ENCODE results near the gene SPEG.
A peak's percentile ranks its signal among the peaks of the same experiment; 100 is the strongest.

Gene SPEG

DNA sequence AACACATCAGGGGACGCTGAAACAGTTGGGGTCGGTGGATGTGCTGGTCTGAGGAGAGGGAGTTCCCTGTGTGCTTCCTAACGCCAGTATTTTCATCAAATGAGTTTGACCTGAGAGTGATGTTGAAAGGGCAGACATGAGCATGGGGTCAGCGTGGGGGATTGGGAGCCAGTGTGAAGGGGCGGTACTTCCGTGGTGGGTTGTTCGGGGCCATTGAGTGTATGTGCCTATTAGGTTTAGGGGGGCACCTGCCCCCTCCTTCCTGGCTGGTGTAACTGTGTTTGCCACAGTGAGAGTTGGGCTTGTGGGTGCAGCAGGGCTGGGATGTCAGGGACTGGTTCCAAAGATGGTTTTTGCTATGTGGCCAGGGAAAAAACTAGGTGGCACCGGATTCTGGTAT is 24.4 kb downstream of the SPEG start:
- H4K20me1 ChIP-seq (ENCODE audit: control insufficient read depth, insufficient read depth, low read depth, low read length) = no peaks in the 10 kb centered on the region
- no peaks in the 10 kb centered on the region for H3K79me2 ChIP-seq (ENCODE audit: control insufficient read depth, low read length)
- H3K36me3 ChIP-seq (ENCODE audit: control insufficient read depth, low read length) = no peaks in the 10 kb centered on the region

DNA sequence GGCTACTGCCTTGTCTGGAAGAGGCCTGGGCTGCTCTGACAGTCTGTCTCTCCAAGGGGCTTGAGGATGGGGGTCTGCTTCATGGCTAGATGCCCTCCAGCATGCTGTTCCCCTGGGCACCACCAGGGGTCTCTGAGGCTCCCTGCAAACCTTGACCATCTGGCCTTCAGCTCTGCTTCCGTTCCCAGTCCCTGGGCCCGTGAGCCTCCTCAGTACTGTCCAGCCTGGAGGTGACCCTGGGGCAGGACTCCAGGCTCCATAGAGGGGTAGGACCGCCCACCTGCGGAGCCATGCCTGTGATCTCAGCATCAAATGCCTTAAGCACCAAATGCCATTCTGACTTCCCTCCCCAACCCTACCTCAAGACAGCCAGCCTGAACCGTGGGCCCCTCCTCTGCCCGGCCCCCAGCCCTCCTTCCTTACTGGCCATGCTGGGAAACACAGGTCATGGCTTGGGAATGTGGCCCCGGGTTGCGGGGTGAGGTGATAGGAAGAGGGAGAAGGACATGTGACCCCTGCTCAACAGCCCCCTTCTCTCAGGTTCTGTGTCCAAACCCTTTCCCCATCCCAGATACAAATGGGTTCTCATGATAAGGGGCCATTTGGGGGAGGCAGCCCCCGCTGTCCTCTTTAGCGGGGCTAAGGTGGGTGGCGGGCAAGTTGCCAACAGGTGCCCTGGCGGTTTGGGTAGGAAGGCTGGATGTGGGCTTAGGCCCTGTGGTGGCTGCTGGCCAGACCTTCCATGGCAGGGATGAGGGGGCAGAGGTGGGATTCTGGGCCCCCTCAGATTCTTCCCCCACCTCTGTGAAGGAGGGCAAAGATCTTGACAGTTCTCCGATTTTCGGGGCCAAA is 25.0 kb downstream of the SPEG start:
- TF ChIP-seq, protein P1, sequence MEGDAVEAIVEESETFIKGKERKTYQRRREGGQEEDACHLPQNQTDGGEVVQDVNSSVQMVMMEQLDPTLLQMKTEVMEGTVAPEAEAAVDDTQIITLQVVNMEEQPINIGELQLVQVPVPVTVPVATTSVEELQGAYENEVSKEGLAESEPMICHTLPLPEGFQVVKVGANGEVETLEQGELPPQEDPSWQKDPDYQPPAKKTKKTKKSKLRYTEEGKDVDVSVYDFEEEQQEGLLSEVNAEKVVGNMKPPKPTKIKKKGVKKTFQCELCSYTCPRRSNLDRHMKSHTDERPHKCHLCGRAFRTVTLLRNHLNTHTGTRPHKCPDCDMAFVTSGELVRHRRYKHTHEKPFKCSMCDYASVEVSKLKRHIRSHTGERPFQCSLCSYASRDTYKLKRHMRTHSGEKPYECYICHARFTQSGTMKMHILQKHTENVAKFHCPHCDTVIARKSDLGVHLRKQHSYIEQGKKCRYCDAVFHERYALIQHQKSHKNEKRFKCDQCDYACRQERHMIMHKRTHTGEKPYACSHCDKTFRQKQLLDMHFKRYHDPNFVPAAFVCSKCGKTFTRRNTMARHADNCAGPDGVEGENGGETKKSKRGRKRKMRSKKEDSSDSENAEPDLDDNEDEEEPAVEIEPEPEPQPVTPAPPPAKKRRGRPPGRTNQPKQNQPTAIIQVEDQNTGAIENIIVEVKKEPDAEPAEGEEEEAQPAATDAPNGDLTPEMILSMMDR (IDR thresholded peaks at IDR 0.05; ENCODE audit: low read depth, low read length, poor library complexity, severe bottlenecking) = peak; percentile 94
- no peak for TF ChIP-seq EZH2phosphoT487 (IDR thresholded peaks at IDR 0.05; ENCODE audit: borderline replicate concordance, low read length)
- Histone ChIP-seq H3F3A (ENCODE audit: control insufficient read depth, insufficient read depth) (no peaks in the 10 kb centered on the region), H3K4me2 (ENCODE audit: low read length) (no peak overlapping the region), H4K20me1 (ENCODE audit: control insufficient read depth, insufficient read depth, low read depth, low read length) (no peaks in the 10 kb centered on the region), H3K79me2 (ENCODE audit: control insufficient read depth, low read length) (no peaks in the 10 kb centered on the region), H3K36me3 (ENCODE audit: control insufficient read depth, low read length) (no peaks in the 10 kb centered on the region), H3K4me3 (ENCODE audit: low read length) (no peak overlapping the region), H3K4me1 (ENCODE audit: control insufficient read depth, low read length) (peaks cover 7% of the 10 kb centered on the region), H3K9me2 (replicated peaks; ENCODE audit: control insufficient read depth, low read length) (no peaks in the 10 kb centered on the region), H3K9me3 (ENCODE audit: control insufficient read depth, insufficient read depth, low read length) (no peaks in the 10 kb centered on the region), H3K27ac (ENCODE audit: low read depth, low read length) (no peak overlapping the region), H3K27me3 (ENCODE audit: control insufficient read depth, low read length) (no peaks in the 10 kb centered on the region)

More for the DNA sequence above, 24.4 kb downstream of the SPEG start:
- H3K4me2 ChIP-seq (ENCODE audit: low read length) = no peak overlapping the region
- peaks cover 7% of the 10 kb centered on the region for H3K4me1 ChIP-seq (ENCODE audit: control insufficient read depth, low read length)
- no peaks in the 10 kb centered on the region for H3K27me3 ChIP-seq (ENCODE audit: control insufficient read depth, low read length)
- no peaks in the 10 kb centered on the region for H3K9me3 ChIP-seq (ENCODE audit: control insufficient read depth, insufficient read depth, low read length)
- no peak overlapping the region for H3K27ac ChIP-seq (ENCODE audit: low read depth, low read length)
- TF ChIP-seq EZH2phosphoT487 (IDR thresholded peaks at IDR 0.05; ENCODE audit: borderline replicate concordance, low read length) = no peak
- TF ChIP-seq, protein P1 (IDR thresholded peaks at IDR 0.05; ENCODE audit: low read depth, low read length, poor library complexity, severe bottlenecking) = no peak
- no peaks in the 10 kb centered on the region for H3F3A ChIP-seq (ENCODE audit: control insufficient read depth, insufficient read depth)
- no peak overlapping the region for H3K4me3 ChIP-seq (ENCODE audit: low read length)
- H3K9me2 ChIP-seq (replicated peaks; ENCODE audit: control insufficient read depth, low read length) = no peaks in the 10 kb centered on the region

DNA sequence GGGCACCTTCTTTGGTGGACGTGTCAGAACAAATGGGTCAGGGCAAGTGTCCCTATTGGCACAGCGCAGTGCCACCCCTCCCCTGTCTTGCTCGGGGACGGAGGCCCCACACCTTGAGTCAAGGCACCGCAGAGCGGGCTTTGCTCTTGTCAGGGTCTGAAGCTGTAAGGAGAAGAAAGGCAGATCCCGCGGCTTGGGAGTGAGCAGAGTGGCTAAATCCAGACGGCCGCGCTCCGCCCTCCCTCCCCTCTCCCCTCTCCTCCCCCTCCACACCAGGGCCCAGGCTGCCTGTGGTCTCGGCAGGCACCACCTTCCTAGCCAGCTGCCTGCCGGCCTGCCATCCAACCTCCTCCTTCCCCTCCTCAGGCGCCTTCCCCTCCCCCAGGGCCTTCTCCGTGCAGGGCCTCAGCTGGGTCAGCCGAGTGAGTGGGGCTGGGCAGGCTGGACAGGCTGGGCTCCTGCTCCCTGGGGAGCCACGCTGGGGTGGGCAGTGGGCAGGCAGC is 25.8 kb downstream of the SPEG start:
- Histone ChIP-seq H3K9me3 (ENCODE audit: control insufficient read depth, insufficient read depth, low read length) (no peaks in the 10 kb centered on the region), H3K4me3 (ENCODE audit: low read length) (no peak overlapping the region), H3K4me2 (ENCODE audit: low read length) (no peak overlapping the region), H3K27ac (ENCODE audit: low read depth, low read length) (no peak overlapping the region), H3K36me3 (ENCODE audit: control insufficient read depth, low read length) (no peaks in the 10 kb centered on the region), H3F3A (ENCODE audit: control insufficient read depth, insufficient read depth) (no peaks in the 10 kb centered on the region), H3K4me1 (ENCODE audit: control insufficient read depth, low read length) (peaks cover 7% of the 10 kb centered on the region), H3K27me3 (ENCODE audit: control insufficient read depth, low read length) (no peaks in the 10 kb centered on the region), H3K9me2 (replicated peaks; ENCODE audit: control insufficient read depth, low read length) (no peaks in the 10 kb centered on the region), H3K79me2 (ENCODE audit: control insufficient read depth, low read length) (no peaks in the 10 kb centered on the region), H4K20me1 (ENCODE audit: control insufficient read depth, insufficient read depth, low read depth, low read length) (no peaks in the 10 kb centered on the region)
- TF ChIP-seq, protein P1 (IDR thresholded peaks at IDR 0.05; ENCODE audit: low read depth, low read length, poor library complexity, severe bottlenecking) = no peak
- no peak for TF ChIP-seq EZH2phosphoT487 (IDR thresholded peaks at IDR 0.05; ENCODE audit: borderline replicate concordance, low read length)

Data from DOHH2 (cell line).